Glutamatergic neuron (in vitro differentiated cells): ENCODE measurements around the gene FOSL2. TPM values are rescaled to one million over a fixed set of nuclear protein-coding genes. Genes with fewer than 3 reads are reported as not detected.

Source experiments
- DNase-seq: peaks from one replicate; pipeline ENCODE4 v3.0.0; 2022
- H3K27ac Mint-ChIP-seq: one replicate; pipeline ENCODE4 v1.8.0; 2020; ENCODE audit warnings: mild to moderate bottlenecking, mixed read lengths, inconsistent platforms; ENCODE audit not compliant: unreplicated experiment
- H3K27me3 Mint-ChIP-seq: one replicate; pipeline ENCODE4 v1.8.0; 2020; ENCODE audit warnings: mild to moderate bottlenecking, moderate library complexity, mixed read lengths, inconsistent platforms; ENCODE audit not compliant: unreplicated experiment
- H3K36me3 Mint-ChIP-seq: one replicate; pipeline ENCODE4 v1.8.0; 2020; ENCODE audit warnings: mild to moderate bottlenecking, mixed read lengths, inconsistent platforms; ENCODE audit not compliant: unreplicated experiment
- H3K4me1 Mint-ChIP-seq: one replicate; pipeline ENCODE4 v1.8.0; 2020; ENCODE audit warnings: mild to moderate bottlenecking, low read depth, mixed read lengths, inconsistent platforms; ENCODE audit not compliant: unreplicated experiment
- H3K4me3 Mint-ChIP-seq: one replicate; pipeline ENCODE4 v1.8.0; 2020; ENCODE audit warnings: mild to moderate bottlenecking, mixed read lengths, inconsistent platforms; ENCODE audit not compliant: unreplicated experiment
- H3K9me3 Mint-ChIP-seq: one replicate; pipeline ENCODE4 v1.8.0; 2020; ENCODE audit warnings: mild to moderate bottlenecking, moderate library complexity, mixed read lengths, inconsistent platforms; ENCODE audit not compliant: unreplicated experiment
- CTCF ChIP-seq: fragments of 200-600 bp; sonication (generic); IDR thresholded peaks from one replicate; pipeline ENCODE4 v1.5.0; 2021; ENCODE audit not compliant: partially characterized antibody, unreplicated experiment
- total RNA-seq: library from RNA; stranded (reverse); fragmentation: NEBNext Ultra II Directional; extraction: Animal tissue kit (Norgen Biotek cat#: 25700); gene quantifications from one replicate; pipeline ENCODE4 v1.2.1, GENCODE V29; 2021; ENCODE audit not compliant: unreplicated experiment

The FOSL2 gene
- total RNA-seq, 1 donor from 2014 or later = 2.6 TPM

DNA sequence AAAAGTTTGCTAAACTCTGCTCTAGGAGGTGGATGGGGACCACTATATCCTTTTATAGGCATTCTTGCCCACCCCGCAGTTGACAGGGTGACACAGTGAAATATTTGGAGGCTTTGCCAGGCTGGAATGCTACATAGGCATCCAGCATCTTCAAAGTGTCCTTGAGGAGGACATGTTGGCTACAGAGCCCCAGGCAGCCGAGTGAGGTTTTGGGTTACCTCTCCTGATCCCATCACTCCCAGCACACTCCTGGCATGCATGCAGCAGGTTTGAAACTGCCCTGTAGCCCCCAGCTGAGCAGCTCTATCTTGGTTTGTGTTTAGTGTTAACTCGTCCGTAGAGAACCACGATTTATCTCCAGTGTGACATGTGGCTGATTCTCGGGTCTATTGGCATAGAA is 7.3 kb downstream of the FOSL2 start:
- Mint-ChIP-seq H3K4me3 (no peak overlapping the region), H3K27ac (no peak overlapping the region), H3K4me1 (peaks cover 3% of the 10 kb centered on the region), H3K36me3 (no peaks in the 10 kb centered on the region), H3K9me3 (no peaks in the 10 kb centered on the region), H3K27me3 (no peaks in the 10 kb centered on the region)
- no peak for DNase-seq
- TF ChIP-seq CTCF = no peak

DNA sequence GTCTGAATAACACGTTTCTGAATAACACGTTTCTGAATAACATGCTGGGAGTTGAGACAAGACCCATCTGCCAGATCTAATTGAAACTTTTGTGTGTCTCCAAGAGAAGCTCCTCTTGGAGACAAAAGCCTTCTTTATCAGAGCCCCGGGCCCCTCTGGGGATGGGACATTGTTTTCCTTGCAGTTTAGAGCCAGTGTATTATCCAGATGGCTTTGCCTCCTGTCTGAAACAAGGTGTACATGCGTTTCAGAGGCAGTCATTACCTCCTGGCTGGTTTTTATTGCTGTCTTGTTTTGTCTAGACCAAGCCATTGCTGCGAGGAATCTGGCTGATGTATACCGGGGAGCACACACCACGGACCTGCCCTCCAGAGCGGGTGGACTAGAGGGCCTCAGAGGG is 7.8 kb downstream of the FOSL2 start:
- no peaks in the 10 kb centered on the region for H3K36me3 Mint-ChIP-seq
- H3K4me3 Mint-ChIP-seq = no peak overlapping the region
- no peaks in the 10 kb centered on the region for H3K27me3 Mint-ChIP-seq
- peaks cover 3% of the 10 kb centered on the region for H3K4me1 Mint-ChIP-seq
- no peak for TF ChIP-seq CTCF
- no peaks in the 10 kb centered on the region for H3K9me3 Mint-ChIP-seq
- DNase-seq = no peak
- no peak overlapping the region for H3K27ac Mint-ChIP-seq

- TF ChIP-seq CTCF = no peak
- Mint-ChIP-seq H3K36me3 (no peaks in the 10 kb centered on the region), H3K9me3 (no peaks in the 10 kb centered on the region), H3K4me3 (no peak overlapping the region), H3K4me1 (peaks cover 3% of the 10 kb centered on the region), H3K27me3 (no peaks in the 10 kb centered on the region), H3K27ac (no peak overlapping the region)
- DNase-seq = no peak
Measured at GRCh38 chr2:28400921-28401320, 8.3 kb downstream of the FOSL2 start.

DNA sequence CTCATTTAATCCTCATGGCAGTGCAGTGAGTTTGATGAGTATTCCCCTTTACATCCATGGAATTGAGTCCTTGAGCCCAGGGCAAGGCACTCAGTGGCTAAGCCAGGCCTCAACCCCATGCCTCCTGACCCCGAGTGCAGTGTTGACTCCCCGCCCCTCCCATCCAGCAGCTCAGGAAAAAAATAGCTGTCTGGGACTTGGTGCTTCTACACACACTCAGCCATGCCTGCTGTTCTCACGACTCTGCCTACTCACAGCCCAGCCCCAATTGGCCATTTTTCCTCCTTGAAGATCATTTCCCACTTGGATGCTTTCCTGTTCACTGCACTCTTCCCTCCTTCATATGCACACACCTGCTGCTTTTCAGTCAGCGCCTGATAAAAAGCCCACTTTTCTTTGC is 8.8 kb downstream of the FOSL2 start:
- no peak for TF ChIP-seq CTCF
- H3K4me3 Mint-ChIP-seq = no peak overlapping the region
- no peak overlapping the region for H3K27ac Mint-ChIP-seq
- H3K27me3 Mint-ChIP-seq = no peaks in the 10 kb centered on the region
- peaks cover 3% of the 10 kb centered on the region for H3K4me1 Mint-ChIP-seq
- no peaks in the 10 kb centered on the region for H3K9me3 Mint-ChIP-seq
- DNase-seq = no peak
- H3K36me3 Mint-ChIP-seq = no peaks in the 10 kb centered on the region

- Mint-ChIP-seq H3K9me3 (no peaks in the 10 kb centered on the region), H3K4me1 (peaks cover 3% of the 10 kb centered on the region), H3K27ac (no peak overlapping the region), H3K36me3 (no peaks in the 10 kb centered on the region), H3K4me3 (no peak overlapping the region), H3K27me3 (no peaks in the 10 kb centered on the region)
- no peak for DNase-seq
- TF ChIP-seq CTCF = no peak
Measured at GRCh38 chr2:28401948-28402550, 9.4 kb downstream of the FOSL2 start.
